GM18873 (cell line): ENCODE measurements around the gene RNF13.
"Not testable (repeated sequence)": the region's sequence is repeated elsewhere in the genome, so short reads cannot be mapped to it uniquely, and the experiment has no call there.

Experiments
- ATAC-seq: cut with Tn5 transposase; IDR thresholded peaks from one replicate; pipeline ENCODE4 v1.9.1; 2021; ENCODE audit warnings: mild to moderate bottlenecking, moderate library complexity, moderate number of reproducible peaks; ENCODE audit not compliant: unreplicated experiment, low FRiP score

RNF13 gene

GRCh38 chr3:149942409-149942808, 129.4 kb downstream of the RNF13 start:
- ATAC-seq = no peak

- ATAC-seq = not testable (repeated sequence)
These were observed 131.0 kb downstream of the RNF13 start for GRCh38 chr3:149943966-149944365.

- no peak for ATAC-seq
These were observed 134.2 kb downstream of the RNF13 start for GRCh38 chr3:149947231-149947630.

- no peak for ATAC-seq
These were observed 136.2 kb downstream of the RNF13 start for GRCh38 chr3:149949181-149949580.

- no peak for ATAC-seq
These were observed 141.8 kb downstream of the RNF13 start for GRCh38 chr3:149954812-149955211.

- ATAC-seq = no peak
These were observed 142.4 kb downstream of the RNF13 start for GRCh38 chr3:149955449-149955848.

GRCh38 chr3:149957361-149958125, 144.5 kb downstream of the RNF13 start:
- no peak for ATAC-seq

GRCh38 chr3:149958171-149958796, 145.3 kb downstream of the RNF13 start:
- ATAC-seq = no peak

- no peak for ATAC-seq
These were observed 146.4 kb downstream of the RNF13 start for GRCh38 chr3:149959443-149959842.

GRCh38 chr3:149963485-149963884, 150.5 kb downstream of the RNF13 start:
- ATAC-seq = no peak

GRCh38 chr3:149964291-149964690, 151.3 kb downstream of the RNF13 start:
- no peak for ATAC-seq

- ATAC-seq = no peak
These were observed 152.3 kb downstream of the RNF13 start for GRCh38 chr3:149965278-149965677.

GRCh38 chr3:149967086-149967685, 154.2 kb downstream of the RNF13 start:
- no peak for ATAC-seq

- ATAC-seq = no peak
These were observed 155.2 kb downstream of the RNF13 start for GRCh38 chr3:149968216-149968615.

- ATAC-seq = no peak
These were observed 156.3 kb downstream of the RNF13 start for GRCh38 chr3:149969110-149969939.

GRCh38 chr3:149969940-149970715, 157.1 kb downstream of the RNF13 start:
- peak; percentile 58 for ATAC-seq

GRCh38 chr3:149970716-149971402, 157.8 kb downstream of the RNF13 start, which contains the start of gene PFN2:
Gene PFN2, minus strand, starts transcription at chr3:149970895. Its CDS starts 39 bp downstream, at chr3:149970856.
- no peak for ATAC-seq

- no peak for ATAC-seq
These were observed 158.5 kb downstream of the RNF13 start for GRCh38 chr3:149971403-149972075.

- no peak for ATAC-seq
These were observed 162.9 kb downstream of the RNF13 start for GRCh38 chr3:149975919-149976318.
